Head of caudate nucleus (tissue), 42 donors: ENCODE data around the gene MEGF9.

Experiments
- DNase-seq, 42 donors: peaks; one replicate each; pipeline versions ENCODE4 v3.0.0 to v3.0.0-alpha.2; 2020 to 2021; ENCODE audit warnings: mixed read lengths in 7 of 42
- intact Hi-C: fragments of 100-400 bp; cut with DNase I; formaldehyde crosslinking; loops from one replicate; pipeline ENCODE4 v1.15.0; 2022

Gene MEGF9

DNA sequence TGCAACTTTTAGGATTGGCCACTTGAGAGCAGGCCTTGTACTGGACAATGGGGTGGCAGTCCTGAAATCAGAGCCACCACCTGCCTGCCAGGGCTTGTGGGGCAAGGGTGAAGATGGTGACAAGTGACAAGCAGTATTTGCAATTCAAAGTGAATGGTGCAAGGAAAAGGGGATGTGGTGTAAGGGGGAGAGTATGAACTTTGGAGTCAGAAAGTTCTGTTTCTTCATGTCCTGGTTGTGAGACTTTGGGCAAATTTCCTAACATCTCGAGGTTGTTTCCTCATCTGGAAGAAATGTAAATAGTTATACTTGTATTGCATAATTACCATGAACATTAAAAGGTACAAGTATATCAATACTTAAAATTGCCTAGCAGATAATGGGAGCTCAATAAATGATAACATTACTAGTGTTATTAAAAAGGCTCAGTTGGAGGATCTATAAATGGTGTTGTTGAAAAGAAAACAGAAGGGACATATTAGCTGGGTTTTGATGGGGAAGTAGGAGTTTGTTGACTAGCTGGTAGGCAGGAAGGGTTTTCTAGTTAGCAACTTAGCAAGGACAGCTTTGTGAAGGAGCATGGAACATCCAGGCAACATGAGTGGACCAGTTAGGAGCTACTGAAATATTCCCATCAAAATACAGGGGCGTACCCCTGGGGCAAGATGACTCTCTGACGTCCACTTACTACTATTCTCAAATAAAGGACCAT lies 21.3 kb upstream of the MEGF9 start:
- DNase-seq, result peak in 2 of 42 donors; percentile 15 to 39
- intact Hi-C loops, result no loop called here

DNA sequence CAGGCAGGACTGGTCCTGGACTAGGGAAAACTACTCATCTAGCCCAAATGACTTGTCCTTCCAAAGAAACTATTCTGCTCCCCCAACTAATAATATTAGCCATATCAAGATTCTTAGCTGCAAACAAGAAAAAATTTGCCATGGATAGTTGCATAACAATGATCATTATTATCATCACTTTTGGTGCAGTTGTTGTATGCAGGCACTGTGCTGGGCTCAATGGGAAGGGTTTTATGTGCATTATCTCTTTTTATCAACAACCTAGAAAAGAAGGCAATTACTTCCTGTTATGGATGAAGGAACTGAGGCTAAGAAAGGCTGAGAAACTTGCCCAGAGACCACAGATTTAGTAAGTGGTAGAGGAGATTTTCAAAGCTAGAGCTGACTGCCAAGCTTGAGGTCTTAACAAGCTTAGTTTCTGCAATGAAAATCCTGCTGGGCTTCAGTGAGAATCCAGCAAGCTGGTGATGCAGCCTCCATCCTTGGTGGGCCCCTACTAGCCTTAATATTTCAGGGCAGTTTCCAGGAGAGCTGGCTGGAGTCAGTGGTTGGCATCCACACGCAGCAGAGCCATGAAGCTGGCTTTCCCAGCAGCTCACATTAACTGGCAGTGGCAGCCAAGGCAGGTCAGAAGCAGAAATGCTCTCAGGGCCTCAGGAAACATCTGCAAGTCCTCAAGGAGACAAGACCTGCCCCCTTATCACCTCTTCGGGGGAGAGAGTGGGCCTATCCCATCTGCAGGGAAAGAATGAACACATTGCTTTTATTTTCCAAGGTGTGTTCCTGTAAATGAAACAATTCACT lies 20.5 kb upstream of the MEGF9 start:
- intact Hi-C loops, result no loop called here
- DNase-seq, result peak in 7 of 42 donors; percentile 16 to 47 (median 27)

DNA sequence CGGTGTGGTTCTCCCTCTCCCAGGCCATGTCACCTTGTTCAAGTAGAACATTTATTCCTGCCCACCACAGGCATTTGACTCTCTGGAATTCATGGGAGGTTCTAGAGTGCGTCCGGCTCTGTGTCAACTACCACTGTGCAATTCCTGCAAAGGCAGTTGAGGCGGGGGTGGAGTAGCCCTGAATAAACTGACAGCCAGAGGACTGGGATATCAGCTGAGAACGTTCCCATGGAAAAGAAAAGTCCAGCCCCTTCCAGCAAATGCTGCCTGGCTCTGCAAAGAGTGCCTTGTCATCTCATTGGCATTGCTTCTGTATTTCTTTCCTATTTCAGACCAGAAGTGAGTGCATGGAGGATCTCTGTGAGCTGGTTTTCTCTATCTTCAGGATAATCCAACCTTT lies 18.9 kb upstream of the MEGF9 start:
- peak in 12 of 42 donors; percentile 24 to 73 (median 47) for DNase-seq
- intact Hi-C loops, result no loop called here

DNA sequence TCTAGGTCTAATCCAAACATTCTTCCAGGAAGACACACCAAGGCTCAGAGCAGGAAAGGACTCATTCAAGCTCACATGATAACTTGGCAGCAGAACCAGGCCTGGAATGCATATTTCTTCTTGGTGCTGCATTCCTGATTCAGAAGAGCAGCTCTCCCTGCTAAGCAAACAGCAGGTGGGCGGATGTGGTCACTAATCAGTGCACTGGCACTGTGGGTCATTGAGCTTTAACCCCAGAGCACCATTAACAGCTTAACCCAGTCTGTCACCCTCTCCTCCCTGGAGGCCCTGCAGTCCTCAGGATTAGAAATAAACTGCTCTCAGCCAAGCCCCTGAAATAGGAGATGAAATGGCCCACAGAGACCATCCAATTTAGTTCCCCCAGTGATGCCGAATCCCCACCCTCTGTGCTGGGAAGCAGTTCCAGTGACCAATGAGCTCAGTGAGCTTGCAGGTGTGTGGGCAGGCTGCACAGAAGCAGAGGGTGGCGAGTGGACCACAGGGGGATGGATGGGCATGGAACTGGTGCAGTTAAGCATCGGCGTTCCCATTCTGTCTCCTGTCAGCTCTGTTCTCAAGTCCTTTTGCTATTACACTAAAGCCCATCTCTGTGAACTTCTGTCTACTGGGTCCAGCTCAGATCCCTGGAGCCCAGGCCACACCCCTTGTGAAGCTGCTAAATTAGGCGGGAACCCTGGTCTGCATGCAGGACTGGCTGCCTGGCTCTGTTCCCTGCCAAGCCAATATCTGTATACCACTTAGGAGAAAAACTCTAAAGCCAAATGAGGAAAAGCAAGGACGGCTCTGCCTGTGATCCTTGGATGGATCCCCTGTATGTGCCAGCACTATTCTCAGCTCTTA lies 16.6 kb upstream of the MEGF9 start:
- DNase-seq, result no peak
- intact Hi-C loops, result no loop called here

DNA sequence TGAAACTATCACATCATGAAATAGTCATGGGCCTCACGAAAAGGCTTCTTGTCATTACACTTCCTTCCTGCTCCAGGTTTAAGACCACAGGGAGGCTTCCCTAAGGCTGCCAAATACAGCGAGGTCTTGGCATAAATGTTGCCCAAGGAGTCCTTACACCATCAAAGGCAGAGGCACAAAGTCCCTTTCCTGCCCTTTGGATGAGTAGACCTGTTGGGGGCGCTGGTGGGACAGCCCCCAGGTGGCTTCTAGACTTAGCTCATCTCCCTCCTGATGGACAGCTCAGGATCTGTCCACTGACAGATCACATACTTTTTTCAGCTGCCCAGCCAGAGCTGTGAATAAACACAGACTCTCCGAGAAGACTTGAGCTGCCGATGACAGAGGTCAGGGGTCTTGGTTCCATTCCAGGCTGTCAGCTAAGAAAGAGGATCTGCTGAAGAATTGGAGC lies 15.5 kb upstream of the MEGF9 start:
- intact Hi-C loops, result no loop called here
- DNase-seq, result no peak

GRCh38 chr9:120726484-120726883 lies 12.2 kb upstream of the MEGF9 start:
- DNase-seq, result peak in 1 of 42 donors; percentile 8
- intact Hi-C loops, result no loop called here

- intact Hi-C loops, result no loop called here
- DNase-seq, result peak in 1 of 42 donors; percentile 16
Measured at GRCh38 chr9:120725907-120726306, 11.6 kb upstream of the MEGF9 start.

- DNase-seq, result peak in 1 of 42 donors; percentile 14
- intact Hi-C loops, result no loop called here
Measured at GRCh38 chr9:120724757-120725400, 10.6 kb upstream of the MEGF9 start.

DNA sequence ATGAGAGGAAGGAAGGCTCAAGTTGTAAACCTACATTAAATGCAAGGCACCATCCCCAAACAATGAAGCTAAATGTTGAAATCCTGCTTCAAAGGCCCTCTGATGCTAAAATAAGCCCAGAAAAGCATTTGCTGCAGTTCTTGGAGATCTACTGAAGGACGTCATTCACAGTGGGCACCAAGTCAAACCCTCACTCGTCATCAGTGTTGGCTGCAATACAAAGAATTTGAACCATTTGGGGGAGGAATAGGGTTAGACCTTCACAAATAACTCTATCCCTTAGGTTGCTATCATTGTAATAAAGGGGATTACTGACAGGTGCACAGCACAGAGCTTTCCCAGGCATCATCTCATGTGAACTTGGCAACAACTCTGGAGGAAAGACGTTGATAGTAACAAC lies 9.3 kb upstream of the MEGF9 start:
- intact Hi-C loops, result no loop called here
- DNase-seq, result peak in 2 of 42 donors; percentile 25 to 54

- intact Hi-C loops, result no loop called here
Measured at GRCh38 chr9:120720404-120720803, 6.1 kb upstream of the MEGF9 start.

GRCh38 chr9:120718316-120718715 lies 4.0 kb upstream of the MEGF9 start:
- no peak for DNase-seq
- intact Hi-C loops, result loop anchor here (5.0 kb wide), 1 partner anchor 74 kb away; the partner anchor contains the start of gene FBXW2

More at GRCh38 chr9:120720404-120720803, 6.1 kb upstream of the MEGF9 start:
- DNase-seq, result no peak

GRCh38 chr9:120717176-120717575 lies 2.9 kb upstream of the MEGF9 start:
- no peak for DNase-seq
- intact Hi-C loops, result loop anchor here (5.0 kb wide), 1 partner anchor 75 kb away; the partner anchor contains the start of gene FBXW2

DNA sequence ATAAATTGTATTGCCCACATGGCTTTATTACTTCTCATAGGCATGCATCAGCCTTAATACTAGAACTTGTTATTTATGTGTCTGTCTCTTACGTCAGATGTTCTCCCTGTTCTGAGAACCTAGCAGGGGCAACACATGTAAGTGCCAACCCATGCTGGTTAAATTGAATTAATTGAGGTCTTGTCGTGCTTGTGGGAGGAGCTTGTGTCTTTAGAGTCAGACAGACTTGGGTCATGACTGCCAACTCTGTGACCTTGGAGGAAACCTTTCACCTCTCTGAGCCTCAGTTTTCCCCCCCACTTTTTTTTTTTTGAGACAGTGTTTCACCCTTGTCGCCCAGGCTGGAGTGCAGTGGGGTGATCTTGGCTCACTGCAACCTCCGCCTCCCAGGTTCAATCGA lies 2.2 kb upstream of the MEGF9 start:
- no peak for DNase-seq
- intact Hi-C loops, result loop anchor here (5.0 kb wide), 1 partner anchor 76 kb away; the partner anchor contains the start of gene FBXW2

GRCh38 chr9:120715389-120715924 lies 1.2 kb upstream of the MEGF9 start:
- intact Hi-C loops, result loop anchor here (5.0 kb wide), 1 partner anchor 77 kb away; the partner anchor contains the start of gene FBXW2
- DNase-seq, result peak in 38 of 42 donors; percentile 11 to 76 (median 46)

- peak in 1 of 42 donors; percentile 25 for DNase-seq
- intact Hi-C loops, result loop anchor here (5.0 kb wide), 2 partner anchors 77 to 93 kb away; partner anchors contain the start of gene FBXW2
Measured at GRCh38 chr9:120714846-120715388, 647 bp upstream of the MEGF9 start.

- intact Hi-C loops, result loop anchor here (5.0 kb wide), 1 partner anchor 91 kb away; no protein-coding TSS in a partner anchor
Measured at GRCh38 chr9:120713257-120714087, 798 bp downstream of the MEGF9 start.

GRCh38 chr9:120712539-120713031 lies 1.7 kb downstream of the MEGF9 start:
- intact Hi-C loops, result loop anchor here (5.0 kb wide), 1 partner anchor 90 kb away; no protein-coding TSS in a partner anchor
- DNase-seq, result no peak

More at GRCh38 chr9:120713257-120714087, 798 bp downstream of the MEGF9 start:
- peak in 36 of 42 donors; percentile 13 to 70 (median 39) for DNase-seq
